ENCODE data around the gene SLC34A2.

- TF ChIP-seq CTCF (IDR thresholded peaks at IDR 0.05) (no peak), SIN3A (IDR thresholded peaks at IDR 0.05; ENCODE audit: borderline replicate concordance, insufficient read depth, low read depth, low read length) (no peak), REST (IDR thresholded peaks at IDR 0.05; ENCODE audit: insufficient read depth in 1 of 2, low read depth in 2 of 2, low read length in 1 of 2) (no peak), POLR2AphosphoS5 (IDR thresholded peaks at IDR 0.05; ENCODE audit: low read depth, low read length) (no peak), TCF7L2 (IDR thresholded peaks at IDR 0.05; ENCODE audit: low read depth, low read length) (no peak)
These were observed 2.7 kb downstream of the SLC34A2 start for GRCh38 chr4:25658357-25658771.

Data from Panc1 (cell line).